Stimulated activated CD8-positive, alpha-beta memory T cell treated with anti-CD3 and anti-CD28 coated beads, Interleukin-4, amount 100 ng/mL, for 1 hour (primary cell): ENCODE measurements around the gene HBEGF.

Source experiments
- DNase-seq, 2 donors: peaks; one replicate each; pipeline ENCODE4 v3.0.0-alpha.2; 2020; ENCODE audit warnings: low read depth in 2 of 2, low spot score in 1 of 2

HBEGF gene

DNA sequence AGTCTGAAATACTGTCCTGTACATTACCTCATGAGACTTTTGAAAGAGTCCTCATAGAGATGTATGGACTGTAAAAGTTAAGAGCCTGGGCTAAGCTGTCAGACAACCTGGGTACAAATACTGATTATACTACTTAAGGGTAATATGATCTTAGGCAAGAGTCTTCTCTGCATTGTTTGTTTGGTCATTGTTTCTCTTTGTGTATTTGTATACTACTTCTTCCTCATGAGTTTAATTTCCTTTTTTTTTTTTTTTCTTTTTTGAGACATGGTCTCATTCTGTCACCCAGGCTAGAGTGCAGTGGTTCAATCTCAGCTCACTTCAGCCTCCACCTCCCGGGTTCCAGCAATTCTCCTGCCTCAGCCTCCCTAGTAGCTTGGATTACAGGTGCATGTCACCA is 40.9 kb downstream of the HBEGF start:
- no peak for DNase-seq

DNA sequence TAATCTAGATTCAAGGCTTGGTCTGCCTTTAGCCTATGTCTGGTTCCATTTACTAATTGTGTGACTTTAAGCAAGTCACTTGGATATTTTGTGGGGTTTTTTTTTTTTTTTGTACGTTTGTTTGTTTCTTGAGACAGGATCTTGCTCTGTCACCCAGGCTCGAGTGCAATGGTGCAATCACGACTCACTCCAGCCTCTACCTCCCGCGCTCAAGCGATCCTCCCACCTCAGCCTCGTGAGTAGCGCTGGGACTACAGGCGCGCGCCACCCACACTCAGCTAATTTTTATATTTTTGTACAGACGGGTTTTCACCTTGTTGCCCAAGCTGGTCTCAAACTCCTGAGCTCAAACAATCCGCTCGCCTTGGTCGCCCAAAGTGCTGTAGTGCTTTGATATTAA is 42.4 kb downstream of the HBEGF start:
- DNase-seq, result no peak

- peak; percentile 76 to 84 for DNase-seq
These were observed 43.4 kb downstream of the HBEGF start, which contains the start of gene PFDN1 for GRCh38 chr5:140302786-140303639. Gene PFDN1 (minus strand): TSS chr5:140303101. CDS start chr5:140303073, 28 bp downstream.

DNA sequence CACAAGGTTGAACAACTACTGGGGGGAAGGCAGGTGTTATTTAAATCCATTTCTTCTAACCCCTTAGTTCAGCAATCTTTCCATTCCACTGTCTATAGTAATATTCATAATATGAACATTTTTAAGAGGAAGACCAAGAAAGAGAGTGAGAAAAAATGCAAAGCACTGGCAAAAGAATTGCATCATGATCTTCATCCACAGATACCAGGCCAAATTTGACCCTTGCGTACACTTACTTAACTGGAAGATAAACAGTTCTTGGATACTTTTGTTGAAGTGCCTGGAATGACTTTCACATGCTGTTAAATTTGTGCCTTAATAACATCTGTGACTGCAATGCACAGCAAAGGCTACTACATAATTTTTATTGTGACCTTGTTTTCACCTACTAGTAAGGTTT is 45.3 kb downstream of the HBEGF start:
- no peak for DNase-seq

DNA sequence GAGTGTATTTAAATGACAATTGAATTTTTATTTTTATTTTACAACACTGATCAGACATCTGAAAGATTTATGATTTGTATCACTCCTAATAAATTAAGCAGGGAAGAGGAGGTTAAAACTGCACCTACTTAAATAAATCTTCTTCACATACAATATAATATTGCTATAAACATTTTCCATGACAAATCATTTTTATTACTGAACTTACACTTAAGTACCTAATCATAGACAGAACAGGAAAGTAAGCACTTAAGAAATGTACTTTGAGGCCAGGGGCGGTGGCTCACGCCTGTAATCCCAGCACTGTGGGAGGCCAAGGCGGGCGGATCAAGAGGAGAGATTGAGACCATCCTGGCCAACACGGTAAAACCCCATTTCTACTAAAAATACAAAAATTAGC is 47.3 kb downstream of the HBEGF start:
- no peak for DNase-seq

- no peak for DNase-seq
These were observed 48.2 kb downstream of the HBEGF start for GRCh38 chr5:140298183-140298601.

DNA sequence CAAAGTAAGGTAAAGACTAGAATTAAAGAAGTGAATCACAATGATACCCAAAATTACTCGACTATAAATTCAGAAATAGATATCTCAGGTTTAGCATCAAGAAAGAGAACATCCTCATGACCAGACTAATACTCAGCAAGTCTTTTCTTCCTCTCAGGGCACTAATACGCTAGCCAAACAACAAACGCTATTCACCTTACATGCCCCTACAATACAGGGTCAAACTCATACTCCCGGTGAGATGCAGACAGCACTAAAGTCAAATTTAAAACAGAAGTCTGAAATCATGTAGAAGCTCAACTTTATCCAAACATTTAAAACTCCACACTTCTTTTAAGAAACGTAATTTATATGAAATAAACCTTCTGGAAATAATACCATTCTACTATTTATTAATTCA is 49.1 kb downstream of the HBEGF start:
- no peak for DNase-seq

- DNase-seq, result no peak
These were observed 50.1 kb downstream of the HBEGF start for GRCh38 chr5:140296289-140296688.

DNA sequence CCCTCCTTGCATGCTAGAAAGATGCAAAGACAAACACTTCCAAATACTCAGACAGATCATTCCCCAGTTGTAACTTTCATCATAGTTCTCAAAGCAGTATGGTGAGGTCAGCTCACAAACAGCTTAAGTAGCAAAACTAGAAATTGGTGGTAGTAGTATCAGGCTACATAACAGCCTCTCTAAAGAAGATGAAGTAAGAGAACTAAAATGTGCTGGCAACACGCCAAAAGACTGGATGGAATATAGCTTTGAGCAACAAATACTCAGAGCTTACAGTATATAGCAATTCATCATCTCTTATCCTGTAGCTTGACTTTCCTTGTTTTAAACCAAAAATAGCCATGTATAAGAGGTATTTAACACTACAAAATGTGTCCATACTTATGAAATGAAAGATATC is 51.0 kb downstream of the HBEGF start:
- DNase-seq, result no peak

DNA sequence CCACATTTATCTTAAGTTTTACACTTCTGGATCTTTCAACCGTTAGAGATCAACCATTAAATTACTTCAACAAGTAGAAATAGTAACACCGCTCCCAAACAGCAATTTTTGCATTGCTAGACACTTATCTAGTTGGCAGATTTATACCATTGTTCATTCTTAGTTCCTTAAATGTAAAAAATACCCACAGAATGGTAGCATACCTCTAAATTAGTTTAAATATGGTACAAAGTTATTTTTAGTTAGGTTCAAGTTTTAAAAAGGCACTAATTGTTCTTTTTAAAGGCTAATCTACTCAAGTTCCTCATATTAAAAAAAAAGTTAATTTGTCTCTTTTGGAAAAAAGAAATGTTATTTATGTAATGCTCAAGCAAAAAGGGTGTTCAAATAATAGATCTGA is 51.6 kb downstream of the HBEGF start:
- DNase-seq, result no peak

DNA sequence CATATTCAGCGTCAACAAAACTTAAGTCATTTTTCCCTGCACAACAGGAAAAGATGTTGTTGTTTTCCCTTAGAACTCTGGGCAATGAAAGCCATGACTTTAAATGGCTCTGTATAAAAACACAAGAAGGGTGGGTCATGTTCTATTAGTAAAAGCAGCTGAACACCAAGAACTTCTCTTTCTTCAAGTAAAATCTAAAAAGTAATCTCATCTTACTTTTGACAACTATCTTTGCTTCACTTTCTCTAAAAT is 52.6 kb downstream of the HBEGF start:
- DNase-seq, result no peak

- DNase-seq, result no peak
These were observed 53.1 kb downstream of the HBEGF start for GRCh38 chr5:140293091-140293848.

- no peak for DNase-seq
These were observed 54.0 kb downstream of the HBEGF start for GRCh38 chr5:140292212-140293036.

- DNase-seq, result no peak
These were observed 58.4 kb downstream of the HBEGF start for GRCh38 chr5:140287801-140288521.

DNA sequence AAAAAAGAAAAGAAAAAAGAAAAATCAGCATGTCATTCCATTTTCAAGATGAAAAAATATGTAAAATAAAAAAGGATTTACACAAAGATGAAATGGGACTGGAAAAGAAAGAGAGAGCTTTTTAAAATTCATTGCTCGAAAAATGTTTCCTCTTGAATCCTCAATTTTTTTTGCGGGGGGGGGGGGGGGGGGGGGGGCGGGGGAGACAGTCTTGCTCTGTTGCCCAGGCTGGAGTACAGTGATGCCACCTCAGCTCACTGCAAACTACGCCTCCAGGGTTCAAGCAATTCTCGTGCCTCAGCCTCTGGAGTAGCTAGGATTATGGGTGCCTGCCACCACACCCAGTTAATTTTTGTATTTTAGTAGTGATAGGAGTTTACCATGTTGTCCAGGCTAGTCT is 60.0 kb downstream of the HBEGF start:
- DNase-seq, result no peak

- no peak for DNase-seq
These were observed 62.4 kb downstream of the HBEGF start for GRCh38 chr5:140284013-140284412.
